ENCODE measurements around the gene HNRNPF. TPM values are rescaled to one million over a fixed set of nuclear protein-coding genes. Genes with fewer than 3 reads are reported as not detected.

HNRNPF gene
- total RNA-seq, 1 donor from 2014 or later, result 126 TPM

- Mint-ChIP-seq H3K4me1 (ENCODE audit: low read depth) (peaks cover 16% of the 10 kb centered on the region), H3K4me3 (ENCODE audit: unreplicated experiment) (no peak overlapping the region), H3K9me3 (ENCODE audit: low read depth) (no peaks in the 10 kb centered on the region), H3K36me3 (ENCODE audit: low read depth) (no peaks in the 10 kb centered on the region), H3K27ac (ENCODE audit: unreplicated experiment) (no peak overlapping the region), H3K27me3 (ENCODE audit: low read depth) (peaks cover 3% of the 10 kb centered on the region)
- no peak for TF ChIP-seq CTCF (IDR thresholded peaks at IDR 0.05)
- DNase-seq (ENCODE audit: low spot score), result no peak
Observed at GRCh38 chr10:43355749-43356371, 53.1 kb downstream of the HNRNPF start.

- Mint-ChIP-seq H3K4me3 (ENCODE audit: unreplicated experiment) (no peak overlapping the region), H3K27me3 (ENCODE audit: low read depth) (peaks cover 3% of the 10 kb centered on the region), H3K4me1 (ENCODE audit: low read depth) (peaks cover 16% of the 10 kb centered on the region), H3K27ac (ENCODE audit: unreplicated experiment) (no peak overlapping the region), H3K9me3 (ENCODE audit: low read depth) (no peaks in the 10 kb centered on the region), H3K36me3 (ENCODE audit: low read depth) (no peaks in the 10 kb centered on the region)
- no peak for TF ChIP-seq CTCF (IDR thresholded peaks at IDR 0.05)
- DNase-seq (ENCODE audit: low spot score), result no peak
Observed at GRCh38 chr10:43354879-43355380, 54.1 kb downstream of the HNRNPF start.

- H3K27me3 Mint-ChIP-seq (ENCODE audit: low read depth), result peaks cover 3% of the 10 kb centered on the region
Observed at GRCh38 chr10:43354330-43354635, 54.7 kb downstream of the HNRNPF start.

GRCh38 chr10:43353495-43354329 lies 55.3 kb downstream of the HNRNPF start:
- no peak for DNase-seq (ENCODE audit: low spot score)
- Mint-ChIP-seq H3K27me3 (ENCODE audit: low read depth) (peaks cover 3% of the 10 kb centered on the region), H3K4me3 (ENCODE audit: unreplicated experiment) (no peak overlapping the region), H3K9me3 (ENCODE audit: low read depth) (no peaks in the 10 kb centered on the region), H3K27ac (ENCODE audit: unreplicated experiment) (no peak overlapping the region), H3K36me3 (ENCODE audit: low read depth) (no peaks in the 10 kb centered on the region), H3K4me1 (ENCODE audit: low read depth) (peaks cover 18% of the 10 kb centered on the region)
- no peak for TF ChIP-seq CTCF (IDR thresholded peaks at IDR 0.05)

More at GRCh38 chr10:43354330-43354635, 54.7 kb downstream of the HNRNPF start:
- no peaks in the 10 kb centered on the region for H3K9me3 Mint-ChIP-seq (ENCODE audit: low read depth)
- H3K4me3 Mint-ChIP-seq (ENCODE audit: unreplicated experiment), result no peak overlapping the region
- no peaks in the 10 kb centered on the region for H3K36me3 Mint-ChIP-seq (ENCODE audit: low read depth)
- peaks cover 16% of the 10 kb centered on the region for H3K4me1 Mint-ChIP-seq (ENCODE audit: low read depth)
- peak overlapping the region; percentile 15 for H3K27ac Mint-ChIP-seq (ENCODE audit: unreplicated experiment)
- no peak for TF ChIP-seq CTCF (IDR thresholded peaks at IDR 0.05)
- DNase-seq (ENCODE audit: low spot score), result no peak

- Mint-ChIP-seq H3K4me3 (ENCODE audit: unreplicated experiment) (no peak overlapping the region), H3K9me3 (ENCODE audit: low read depth) (no peaks in the 10 kb centered on the region), H3K27ac (ENCODE audit: unreplicated experiment) (no peak overlapping the region), H3K36me3 (ENCODE audit: low read depth) (no peaks in the 10 kb centered on the region), H3K27me3 (ENCODE audit: low read depth) (peaks cover 3% of the 10 kb centered on the region), H3K4me1 (ENCODE audit: low read depth) (peaks cover 25% of the 10 kb centered on the region)
- TF ChIP-seq CTCF (IDR thresholded peaks at IDR 0.05), result no peak
- DNase-seq (ENCODE audit: low spot score), result no peak
Observed at GRCh38 chr10:43352951-43353350, 56.0 kb downstream of the HNRNPF start.
